HepG2 (cell line): ENCODE data around the gene NATD1. TPM values are rescaled to one million over a fixed set of nuclear protein-coding genes. Genes with fewer than 3 reads are reported as not detected.
A peak's percentile ranks its signal among the peaks of the same experiment; 100 is the strongest.

Experiments
- AGO1 ChIP-seq: fragments of 200-400 bp; formaldehyde crosslinking; IDR thresholded peaks from 2 replicates; pipeline ENCODE4 v1.6.1; 2017; ENCODE audit warnings: mild to moderate bottlenecking, low read depth, low read length, moderate library complexity; ENCODE audit not compliant: poor library complexity, severe bottlenecking
- ARID2 ChIP-seq: sonication (generic); formaldehyde crosslinking; IDR thresholded peaks from 2 replicates; pipeline ENCODE4 v1.8.1; 2022; ENCODE audit warnings: mild to moderate bottlenecking, missing genetic modification reagents, borderline replicate concordance
- DNMT3B ChIP-seq: conservative IDR thresholded peaks from 2 replicates; pipeline ENCODE4 v1.6.1; 2016; ENCODE audit warnings: missing biosample characterization, control low read depth
- E2F2 ChIP-seq: sonication (generic); formaldehyde crosslinking; IDR thresholded peaks from 2 replicates; pipeline ENCODE4 v1.4.0; 2020; ENCODE audit warnings: missing genetic modification reagents, borderline replicate concordance
- ELK4 ChIP-seq: sonication (generic); formaldehyde crosslinking; IDR thresholded peaks from 2 replicates; pipeline ENCODE4 v1.9.0; 2021; ENCODE audit warnings: missing genetic modification reagents, borderline replicate concordance
- FOXO4 ChIP-seq: sonication (generic); formaldehyde crosslinking; conservative IDR thresholded peaks from 2 replicates; pipeline ENCODE4 v1.8.1; 2023; ENCODE audit warnings: missing genetic modification reagents
- GTF3A ChIP-seq: sonication (generic); formaldehyde crosslinking; conservative IDR thresholded peaks from 2 replicates; pipeline ENCODE4 v1.4.0; 2020; ENCODE audit warnings: mild to moderate bottlenecking, missing genetic modification reagents
- HIC2 ChIP-seq: sonication (generic); formaldehyde crosslinking; IDR thresholded peaks from 2 replicates; pipeline ENCODE4 v1.9.0; 2022; ENCODE audit warnings: low read depth, missing genetic modification reagents
- HIVEP1 ChIP-seq: sonication (generic); formaldehyde crosslinking; IDR thresholded peaks from 2 replicates; pipeline ENCODE4 v1.4.0; 2020; ENCODE audit warnings: mild to moderate bottlenecking, missing genetic modification reagents
- HOMEZ ChIP-seq: IDR thresholded peaks from 2 replicates; pipeline ENCODE4 v1.6.1; 2016; ENCODE audit warnings: low read depth
- KDM2A ChIP-seq: sonication (generic); formaldehyde crosslinking; IDR thresholded peaks from 2 replicates; pipeline ENCODE4 v1.4.0; 2020; ENCODE audit warnings: low read depth, missing genetic modification reagents, borderline replicate concordance
- MBNL3 ChIP-seq: fragments of 250-450 bp; sonication (Bioruptor Pico); conservative IDR thresholded peaks from 2 replicates; pipeline ENCODE4 v1.8.0; 2022; ENCODE audit warnings: mild to moderate bottlenecking, inconsistent platforms
- MTA3 ChIP-seq: sonication (generic); formaldehyde crosslinking; IDR thresholded peaks from 2 replicates; pipeline ENCODE4 v1.4.0; 2020; ENCODE audit warnings: missing genetic modification reagents
- SMARCC2 ChIP-seq: fragments of 450-650 bp; IDR thresholded peaks from 2 replicates; pipeline ENCODE4 v1.6.1; 2017; ENCODE audit warnings: antibody characterized with exemption, mild to moderate bottlenecking
- SNAPC2 ChIP-seq: sonication (generic); formaldehyde crosslinking; IDR thresholded peaks from 2 replicates; pipeline ENCODE4 v1.8.1; 2022; ENCODE audit warnings: mild to moderate bottlenecking, missing genetic modification reagents
- TBX2 ChIP-seq: sonication (generic); formaldehyde crosslinking; IDR thresholded peaks from 2 replicates; pipeline ENCODE4 v1.5.0; 2020; ENCODE audit warnings: missing genetic modification reagents, mild to moderate bottlenecking, borderline replicate concordance
- TCF12 ChIP-seq, 2 experiments: fragments of 450-650 bp in 1 of 2; sonication (generic) in 1 of 2; formaldehyde crosslinking in 1 of 2; IDR thresholded peaks; 2 replicates each; pipeline versions ENCODE4 v1.6.1 to v1.8.0; 2017 to 2022; ENCODE audit warnings: antibody characterized with exemption in 1 of 2, mild to moderate bottlenecking in 1 of 2, missing genetic modification reagents in 1 of 2, moderate library complexity in 1 of 2
- ZBTB7B ChIP-seq: sonication (generic); formaldehyde crosslinking; IDR thresholded peaks from 2 replicates; pipeline ENCODE4 v1.4.0; 2020; ENCODE audit warnings: missing genetic modification reagents
- ZFP36L1 ChIP-seq: sonication (generic); formaldehyde crosslinking; IDR thresholded peaks from 2 replicates; pipeline ENCODE4 v1.8.0; 2022; ENCODE audit warnings: mild to moderate bottlenecking, missing genetic modification reagents, moderate library complexity
- ZFY ChIP-seq: sonication (generic); formaldehyde crosslinking; IDR thresholded peaks from 2 replicates; pipeline ENCODE4 v1.4.0; 2020; ENCODE audit warnings: missing genetic modification reagents
- ZMYM3 ChIP-seq: sonication (generic); formaldehyde crosslinking; IDR thresholded peaks from 2 replicates; pipeline ENCODE4 v1.5.1; 2020; ENCODE audit warnings: mild to moderate bottlenecking, missing genetic modification reagents
- ZNF546 ChIP-seq: sonication (generic); formaldehyde crosslinking; conservative IDR thresholded peaks from 2 replicates; pipeline ENCODE4 v1.8.1; 2023; ENCODE audit warnings: mild to moderate bottlenecking, missing genetic modification reagents
- ZNF761 ChIP-seq: sonication (generic); formaldehyde crosslinking; conservative IDR thresholded peaks from 2 replicates; pipeline ENCODE4 v1.4.0; 2020; ENCODE audit warnings: mild to moderate bottlenecking, missing genetic modification reagents
- polyA plus RNA-seq, 8 experiments: library from polyadenylated mRNA; depleted of rRNA in 3 of 8; stranded (reverse) in 7 of 8; unstranded in 1 of 8; fragments of >200 nt; fragmentation: Illumina TruSeq in 4 of 8; extraction: Trizol in 4 of 8; gene quantifications; 2 replicates each; pipeline versions ENCODE4 v1.2.1 to v1.2.3, GENCODE V29; 2011 to 2016; ENCODE audit warnings: low read depth in 4 of 8, missing spikeins in 1 of 8, mixed read lengths in 1 of 8; ENCODE audit not compliant: insufficient read depth in 1 of 8
- total RNA-seq, 5 experiments: library from RNA; depleted of rRNA; stranded (reverse); fragments of >200 nt; fragmentation: Illumina TruSeq; extraction: Trizol; gene quantifications; 2 replicates each; pipeline ENCODE4 v1.2.3, GENCODE V29; 2016; ENCODE audit warnings: low read depth in 1 of 5

NATD1 gene
- total and polyA plus RNA-seq, 2 of the 13 experiments (the other 11 are each of a cell fraction or from before 2014, with no cell fraction given) = 0.31 to 2.3 TPM

- TF ChIP-seq MBNL3 (no peak), GTF3A (CRISPR knock-in tag) (no peak), ZNF546 (CRISPR knock-in tag) (no peak), ZFP36L1 (CRISPR knock-in tag) (peak; percentile 87; the same call in 1 of the 2 replicates), DNMT3B (CRISPR knock-in tag) (no peak), HIVEP1 (CRISPR knock-in tag) (peak; percentile 93), SMARCC2 (no peak), E2F2 (no peak), SNAPC2 (CRISPR knock-in tag) (no peak), ARID2 (no peak), ZNF761 (CRISPR knock-in tag) (no peak), MTA3 (CRISPR knock-in tag) (no peak), KDM2A (CRISPR knock-in tag) (peak; percentile 38; the same call in 1 of the 2 replicates), HOMEZ (CRISPR knock-in tag) (no peak), FOXO4 (CRISPR knock-in tag) (0 out of 2 replicates have a peak, but pooled peaks have one; percentile 66), AGO1 (no peak), TBX2 (CRISPR knock-in tag) (peak; percentile 69; the same call in 1 of the 2 replicates), ELK4 (no peak), ZMYM3 (CRISPR knock-in tag) (no peak; the same call in 1 of the 2 replicates), HIC2 (CRISPR knock-in tag) (peak; percentile 86), ZFY (CRISPR knock-in tag) (peak; percentile 49), ZBTB7B (CRISPR knock-in tag) (peak; percentile 95), TCF12 (IDR thresholded peaks at IDR 0.05) (no peak), TCF12 (CRISPR knock-in tag; IDR thresholded peaks at IDR 0.05) (no peak; the same call in 1 of the 2 replicates)
These were observed 33.0 kb upstream of the NATD1 start (continued) for GRCh38 chr17:21286066-21286770.
